Peyer's patch (tissue), 4 donors: ENCODE results near the gene SC5D.

Experiments used
- CTCF ChIP-seq, 6 experiments: fragments of 450-650 bp in 4 of 6; fragments of 200-600 bp in 2 of 6; sonication (generic) in 1 of 6; IDR thresholded peaks; one replicate each; pipeline ENCODE4 v1.5.1; 2017 to 2019; ENCODE audit warnings: antibody characterized with exemption in 6 of 6, mild to moderate bottlenecking in 3 of 6, moderate library complexity in 1 of 6
- POLR2A ChIP-seq, 2 donors: fragments of 450-650 bp; IDR thresholded peaks; one replicate each; pipeline ENCODE4 v1.5.1; 2017; ENCODE audit warnings: antibody characterized with exemption in 2 of 2, mild to moderate bottlenecking in 2 of 2, moderate library complexity in 2 of 2

DNA sequence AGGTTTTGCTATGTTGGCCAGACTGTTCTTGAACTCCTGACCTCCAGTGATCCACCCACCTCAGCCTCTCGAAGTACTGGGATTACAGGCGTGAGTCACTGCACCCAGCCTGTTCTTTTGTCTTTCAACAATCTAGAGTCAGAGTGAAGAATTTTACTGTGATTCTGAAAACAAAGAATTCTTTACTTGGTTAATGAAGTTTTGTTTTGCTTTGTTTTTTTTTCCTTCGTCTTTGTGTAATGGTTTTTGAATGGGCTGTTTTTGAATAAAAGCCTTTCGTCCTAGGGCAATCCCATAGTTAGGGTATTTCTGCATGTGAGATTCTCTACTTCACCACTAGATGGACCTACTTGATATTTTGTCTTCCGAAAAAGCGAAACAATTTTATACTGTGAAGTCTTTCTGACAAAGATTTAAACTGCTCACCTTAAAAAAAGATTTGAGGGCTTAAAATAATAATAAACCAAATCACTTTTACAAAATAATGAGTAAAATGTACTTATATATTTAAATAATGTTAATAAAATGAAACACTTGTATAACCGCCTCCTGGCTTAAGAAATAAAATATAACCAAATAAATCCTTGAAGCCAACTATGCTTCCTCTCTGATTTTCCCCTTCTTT lies 43.4 kb upstream of the SC5D start:
- peak; percentile 65 to 87 (median 73) for TF ChIP-seq CTCF (IDR thresholded peaks at IDR 0.05)
- no peak for TF ChIP-seq POLR2A (IDR thresholded peaks at IDR 0.05)
